ENCODE data around the gene APBA2. TPM values are rescaled to one million over a fixed set of nuclear protein-coding genes. Genes with fewer than 3 reads are reported as not detected.

Gene APBA2
- total RNA-seq, 4 donors from 2014 or later = 1.3 to 7.0 (median 2.4) TPM

- Histone ChIP-seq H3K4me3 (no peak overlapping the region), H3K9me3 (no peaks in the 10 kb centered on the region), H3K4me1 (peaks cover 6% of the 10 kb centered on the region), H3K27ac (no peak overlapping the region), H3K27me3 (peaks cover 24% of the 10 kb centered on the region), H3K36me3 (no peaks in the 10 kb centered on the region)
- TF ChIP-seq EP300 (IDR thresholded peaks at IDR 0.05) (no peak), POLR2A (IDR thresholded peaks at IDR 0.05) (no peak), POLR2AphosphoS5 (IDR thresholded peaks at IDR 0.05) (no peak), CTCF (IDR thresholded peaks at IDR 0.05) (no peak)
- DNase-seq (ENCODE audit: low spot score in 2 of 2) = peak in 1 of 2 donors; percentile 14
- WGBS = 89% methylated on average over 6 of the region's 6 CpGs
These were observed 252.5 kb downstream of the APBA2 start for GRCh38 chr15:29138260-29138659.

GRCh38 chr15:29139072-29139471 lies 253.3 kb downstream of the APBA2 start:
- TF ChIP-seq POLR2A (IDR thresholded peaks at IDR 0.05) (no peak), POLR2AphosphoS5 (IDR thresholded peaks at IDR 0.05) (no peak), CTCF (IDR thresholded peaks at IDR 0.05) (no peak), EP300 (IDR thresholded peaks at IDR 0.05) (no peak)
- Histone ChIP-seq H3K27me3 (peaks cover 24% of the 10 kb centered on the region), H3K9me3 (no peaks in the 10 kb centered on the region), H3K4me1 (peaks cover 6% of the 10 kb centered on the region), H3K36me3 (no peaks in the 10 kb centered on the region), H3K27ac (no peak overlapping the region), H3K4me3 (no peak overlapping the region)
- DNase-seq (ENCODE audit: low spot score in 2 of 2) = peak; percentile 21 to 37
- WGBS = 85% methylated on average over 19 of the region's 19 CpGs

- Histone ChIP-seq H3K4me1 (peaks cover 6% of the 10 kb centered on the region), H3K27ac (no peak overlapping the region), H3K36me3 (no peaks in the 10 kb centered on the region), H3K9me3 (no peaks in the 10 kb centered on the region), H3K27me3 (peaks cover 24% of the 10 kb centered on the region), H3K4me3 (no peak overlapping the region)
- WGBS = 41% methylated on average over 26 of the region's 31 CpGs
- TF ChIP-seq EP300 (IDR thresholded peaks at IDR 0.05) = no peak
- peak in 1 of 2 donors; percentile 77 for TF ChIP-seq CTCF (IDR thresholded peaks at IDR 0.05)
- peak in 1 of 2 donors; percentile 40 for DNase-seq (ENCODE audit: low spot score in 2 of 2)
These were observed 254.0 kb downstream of the APBA2 start for GRCh38 chr15:29139540-29140459.

GRCh38 chr15:29140475-29141307 lies 254.9 kb downstream of the APBA2 start:
- no peaks in the 10 kb centered on the region for H3K9me3 ChIP-seq
- no peak overlapping the region for H3K4me3 ChIP-seq
- DNase-seq (ENCODE audit: low spot score in 2 of 2) = peak in 1 of 2 donors; percentile 34
- peaks cover 6% of the 10 kb centered on the region for H3K4me1 ChIP-seq
- H3K27me3 ChIP-seq = peaks cover 24% of the 10 kb centered on the region
- TF ChIP-seq POLR2A (IDR thresholded peaks at IDR 0.05) (no peak), CTCF (IDR thresholded peaks at IDR 0.05) (no peak)
- WGBS = 81% methylated on average over 12 of the region's 15 CpGs
- no peaks in the 10 kb centered on the region for H3K36me3 ChIP-seq
- H3K27ac ChIP-seq = no peak overlapping the region
